MCF 10A (cell line): Measurements from ENCODE around the gene ABHD12. TPM values are rescaled to one million over a fixed set of nuclear protein-coding genes. Genes with fewer than 3 reads are reported as not detected.

ENCODE experiments used
- BruUV-seq: library from RNA; stranded (reverse); fragments of 400-500 nt; replicated peaks from 2 replicates; lab custom pipeline; 2021; lab: Mats Ljungman, UMichigan
- CTCF ChIA-PET: fragments of 300-600 bp; sonication (Branson Sonifier 250); formaldehyde crosslinking; extraction: SDS; loops from one replicate; lab custom pipeline; 2021; ENCODE audit warnings: antibody characterized with exemption, inconsistent platforms; lab: Yijun Ruan, JAX
- POLR2A ChIA-PET: fragments of 300-600, 350-650 bp; sonication (Branson Sonifier 250); formaldehyde crosslinking; extraction: SDS; loops from one replicate; lab custom pipeline; 2020; ENCODE audit warnings: antibody characterized with exemption, inconsistent platforms; lab: Yijun Ruan, JAX
- DNase-seq: peaks from one replicate; pipeline ENCODE4 v3.0.0-alpha.2; 2018; ENCODE audit not compliant: unreplicated experiment
- H3K27ac Mint-ChIP-seq: one replicate; pipeline ENCODE4 v1.8.0; 2022; ENCODE audit warnings: mild to moderate bottlenecking, low read depth, mixed read lengths; ENCODE audit not compliant: unreplicated experiment
- H3K27me3 Mint-ChIP-seq: one replicate; pipeline ENCODE4 v1.8.0; 2022; ENCODE audit warnings: mixed read lengths; ENCODE audit not compliant: insufficient read depth, unreplicated experiment
- H3K36me3 Mint-ChIP-seq: one replicate; pipeline ENCODE4 v1.8.0; 2022; ENCODE audit warnings: mild to moderate bottlenecking, moderate library complexity, mixed read lengths; ENCODE audit not compliant: insufficient read depth, unreplicated experiment
- H3K4me1 Mint-ChIP-seq: one replicate; pipeline ENCODE4 v1.8.0; 2022; ENCODE audit warnings: mixed read lengths; ENCODE audit not compliant: insufficient read depth, unreplicated experiment
- H3K4me3 Mint-ChIP-seq: one replicate; pipeline ENCODE4 v1.8.0; 2022; ENCODE audit warnings: mild to moderate bottlenecking, moderate library complexity, mixed read lengths; ENCODE audit not compliant: unreplicated experiment
- H3K9me3 Mint-ChIP-seq: one replicate; pipeline ENCODE4 v1.8.0; 2022; ENCODE audit warnings: mixed read lengths; ENCODE audit not compliant: unreplicated experiment
- CTCF ChIP-seq: fragments of 200-600 bp; IDR thresholded peaks from one replicate; pipeline ENCODE4 v1.8.0; 2022; ENCODE audit warnings: antibody characterized with exemption, mild to moderate bottlenecking; ENCODE audit not compliant: unreplicated experiment
- intact Hi-C: fragments of 100-400 bp; cut with micrococcal nuclease; formaldehyde crosslinking; loops from 2 replicates; pipeline ENCODE4 v1.14.1; 2022
- total RNA-seq: library from RNA; stranded (reverse); gene quantifications from 2 replicates; pipeline ENCODE4 v1.2.3, GENCODE V29; 2022

The ABHD12 gene
- total RNA-seq, 1 experiment from 2014 or later: 18.6 TPM

DNA sequence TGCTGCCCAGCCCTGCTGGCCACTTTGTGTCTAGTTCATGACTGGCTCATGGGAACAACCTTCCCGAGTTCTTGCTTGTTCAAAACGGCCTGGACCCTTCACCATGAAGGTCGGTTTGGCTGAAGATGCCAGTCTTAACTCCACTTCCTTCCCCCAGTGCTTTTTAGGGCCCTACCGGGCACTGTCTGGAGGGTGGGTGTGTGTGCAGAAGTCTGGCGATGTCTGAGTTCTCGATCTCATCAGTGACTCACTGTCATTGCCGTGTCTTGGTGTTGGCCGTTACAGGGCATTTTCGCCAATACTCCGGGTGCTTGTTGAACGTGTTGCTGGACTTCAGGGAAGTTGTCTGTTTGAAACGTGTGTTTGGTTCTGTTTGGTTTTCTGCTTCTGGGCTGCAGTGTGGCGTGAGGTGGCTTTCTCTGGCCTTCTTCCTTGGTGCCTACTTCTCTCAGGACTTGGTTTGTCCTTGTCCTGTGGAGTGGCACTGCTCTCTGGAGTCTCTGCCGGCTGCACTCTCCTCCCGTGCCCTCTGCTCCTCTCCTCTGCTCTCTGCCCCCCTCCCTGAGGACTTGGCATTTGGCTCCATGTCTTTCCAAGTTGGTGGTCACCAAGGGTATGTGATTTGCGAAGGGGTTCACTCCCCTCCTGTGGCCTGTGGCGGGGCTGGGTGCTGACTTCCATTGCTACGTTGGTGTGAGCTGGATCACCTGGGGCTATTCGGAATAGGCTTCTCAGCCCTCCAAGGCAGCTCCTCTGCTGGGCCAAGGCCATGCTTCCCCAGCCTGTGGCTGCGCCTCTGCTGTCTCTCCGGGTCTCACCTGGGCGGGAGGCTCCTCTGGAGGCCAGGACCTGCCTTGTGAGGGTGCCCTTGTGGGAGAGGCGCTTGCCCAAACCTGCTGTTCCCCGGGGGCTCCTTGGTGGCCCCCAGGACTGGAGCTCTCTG lies 104.5 kb downstream of the ABHD12 start:
- DNase-seq: no peak
- TF ChIP-seq CTCF: no peak
- ChIA-PET CTCF (interaction anchor here (0.6 to 1.5 kb wide), 4 partner anchors 14 to 269 kb away, joined by 3 to 4 read pairs (median 3); no protein-coding TSS in a partner anchor), POLR2A (interaction anchor here (0.9 to 1.3 kb wide), 2 partner anchors 10 to 100 kb away, joined by 3 to 4 read pairs; no protein-coding TSS in a partner anchor)
- no peak overlapping the region for H3K4me3 Mint-ChIP-seq
- peaks cover 100% of the 10 kb centered on the region for H3K36me3 Mint-ChIP-seq
- H3K4me1 Mint-ChIP-seq: peaks cover 9% of the 10 kb centered on the region
- intact Hi-C loops: no loop called here
- no peaks in the 10 kb centered on the region for H3K27me3 Mint-ChIP-seq
- no TSS peak for BruUV-seq
- no peaks in the 10 kb centered on the region for H3K9me3 Mint-ChIP-seq
- H3K27ac Mint-ChIP-seq: peak overlapping the region; percentile 64

GRCh38 chr20:25285091-25285647 lies 105.5 kb downstream of the ABHD12 start:
- CTCF ChIA-PET: interaction anchor here (1.5 to 1.7 kb wide), 2 partner anchors 11 to 15 kb away, joined by 3 to 8 read pairs; no protein-coding TSS in a partner anchor
- no TSS peak for BruUV-seq
- TF ChIP-seq CTCF: no peak
- Mint-ChIP-seq H3K9me3 (no peaks in the 10 kb centered on the region), H3K27ac (peak overlapping the region; percentile 64), H3K4me1 (peaks cover 9% of the 10 kb centered on the region), H3K27me3 (no peaks in the 10 kb centered on the region), H3K4me3 (no peak overlapping the region), H3K36me3 (peaks cover 100% of the 10 kb centered on the region)
- intact Hi-C loops: no loop called here
- no peak for DNase-seq
- POLR2A ChIA-PET: interaction anchor here (1.0 to 1.8 kb wide), 4 partner anchors 8 to 62 kb away, joined by 3 to 9 read pairs (median 5); no protein-coding TSS in a partner anchor

DNA sequence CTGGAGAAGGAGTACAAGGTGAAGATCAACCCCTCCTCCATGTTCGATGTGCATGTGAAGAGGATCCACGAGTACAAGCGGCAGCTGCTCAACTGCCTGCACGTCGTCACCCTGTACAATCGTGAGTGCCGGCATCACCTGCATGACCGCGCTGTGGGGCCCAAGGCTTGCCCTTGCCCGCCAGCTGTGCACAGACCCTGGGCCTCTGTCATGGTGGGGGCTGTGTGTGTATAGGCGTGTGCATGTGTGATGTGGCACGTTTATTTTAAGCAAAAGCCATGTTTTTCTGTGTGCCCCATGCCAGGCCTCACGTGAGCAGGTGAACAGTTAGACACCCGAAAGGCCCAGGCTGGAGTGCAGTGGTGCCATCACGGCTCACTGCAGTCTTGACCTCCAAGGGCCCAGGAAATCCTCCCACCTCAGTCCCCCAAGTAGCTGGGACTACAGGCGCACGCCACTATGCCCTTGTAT lies 106.5 kb downstream of the ABHD12 start:
- Mint-ChIP-seq H3K36me3 (peaks cover 100% of the 10 kb centered on the region), H3K9me3 (no peaks in the 10 kb centered on the region), H3K4me1 (peaks cover 9% of the 10 kb centered on the region), H3K27ac (no peak overlapping the region), H3K4me3 (no peak overlapping the region), H3K27me3 (no peaks in the 10 kb centered on the region)
- intact Hi-C loops: no loop called here
- POLR2A ChIA-PET: interaction anchor here (1.0 to 1.8 kb wide), 4 partner anchors 9 to 61 kb away, joined by 3 to 9 read pairs (median 5); no protein-coding TSS in a partner anchor
- BruUV-seq: no TSS peak
- CTCF ChIA-PET: interaction anchor here (1.5 to 2.0 kb wide), 3 partner anchors 10 to 16 kb away, joined by 3 to 8 read pairs (median 6); no protein-coding TSS in a partner anchor
- DNase-seq: no peak
- no peak for TF ChIP-seq CTCF
